Measurements from ENCODE around the gene NOM1. TPM values are rescaled to one million over a fixed set of nuclear protein-coding genes. Genes with fewer than 3 reads are reported as not detected.
A peak's percentile ranks its signal among the peaks of the same experiment; 100 is the strongest.

The NOM1 gene
- total RNA-seq, 1 experiment from 2014 or later: 35.4 TPM

GRCh38 chr7:156903232-156903909 lies 46.1 kb upstream of the NOM1 start (continued):
- no peak for TF ChIP-seq CTCF (IDR thresholded peaks at IDR 0.05 in 2 of 3, conservative IDR thresholded peaks at IDR 0.05 in 1 of 3; ENCODE audit: borderline replicate concordance in 1 of 3, insufficient read depth in 1 of 3, low read depth in 2 of 3, low read length in 2 of 3)
- TF ChIP-seq ZNF274 (IDR thresholded peaks at IDR 0.05; ENCODE audit: low read depth, low read length): no peak
- TF ChIP-seq YY1 (IDR thresholded peaks at IDR 0.05; ENCODE audit: extremely low read depth, insufficient replicate concordance, low read depth, low read length): peak; percentile 74
- peak; percentile 94 for TF ChIP-seq SP1 (IDR thresholded peaks at IDR 0.05; ENCODE audit: low read depth)
- TF ChIP-seq ZBTB33 (IDR thresholded peaks at IDR 0.05; ENCODE audit: extremely low read depth, insufficient replicate concordance, low read length): peak; percentile 37
- peak; percentile 93 for TF ChIP-seq CBX3 (IDR thresholded peaks at IDR 0.05; ENCODE audit: low read depth)
- no peak for TF ChIP-seq RAD21 (IDR thresholded peaks at IDR 0.05; ENCODE audit: low read depth)
- no peak for TF ChIP-seq POLR2A (IDR thresholded peaks at IDR 0.05; ENCODE audit: borderline replicate concordance, extremely low read depth, insufficient read depth, insufficient read length)

- no peak for ATAC-seq
- Histone ChIP-seq H3K27me3 (ENCODE audit: insufficient read depth, low read length) (no peaks in the 10 kb centered on the region), H3K4me2 (ENCODE audit: low read length) (no peak overlapping the region), H3K9ac (ENCODE audit: low read length) (no peak overlapping the region), H3K27ac (ENCODE audit: low read depth, low read length) (no peak overlapping the region), H2AFZ (ENCODE audit: low read depth, low read length, poor library complexity, severe bottlenecking) (no peak overlapping the region), H3K4me1 (ENCODE audit: control insufficient read depth in 1 of 2, insufficient read depth in 2 of 2, low read length in 2 of 2) (peaks cover 17 to 46% of the 10 kb centered on the region in 2 experiments), H4K20me1 (ENCODE audit: insufficient read depth) (no peaks in the 10 kb centered on the region), H3K9me3 (ENCODE audit: control insufficient read depth in 1 of 2, insufficient read depth in 1 of 2, low read depth in 1 of 2, low read length in 2 of 2) (no peaks in the 10 kb centered on the region), H3K36me3 (ENCODE audit: control insufficient read depth in 1 of 2, insufficient read depth in 2 of 2, low read length in 2 of 2) (no peaks in the 10 kb centered on the region), H3K79me2 (ENCODE audit: insufficient read depth, low read length) (no peaks in the 10 kb centered on the region), H3K9me2 (ENCODE audit: insufficient read depth) (no peaks in the 10 kb centered on the region), H3K4me3 (replicated peaks in 1 of 2; ENCODE audit: low read depth in 1 of 2, low read length in 2 of 2) (no peak overlapping the region)
- no peak for DNase-seq (ENCODE audit: low read depth, low spot score)
- POLR2A ChIA-PET: interaction anchor here (1.4 kb wide), 1 partner anchor 13 kb away, joined by 3 read pairs; the partner anchor contains the start of gene LMBR1
- RAD21 ChIA-PET (ENCODE audit: low non-redundant PET in 1 of 2, low total read pairs in 2 of 2, uncharacterized antibody in 2 of 2, unreplicated experiment in 2 of 2): no interaction called here
- CTCF ChIA-PET: no interaction called here
- intact Hi-C loops (cut with micrococcal nuclease): loop anchor here (5.0 to 10.0 kb wide), 2 partner anchors 231 to 439 kb away; partner anchors contain the start of gene UBE3C
- BruUV-seq (replicated peaks): no TSS peak
- TF ChIP-seq JUND (IDR thresholded peaks at IDR 0.05) (no peak), TCF7L2 (IDR thresholded peaks at IDR 0.05; ENCODE audit: borderline replicate concordance, extremely low read depth, insufficient read depth, insufficient read length) (no peak), SIN3A (IDR thresholded peaks at IDR 0.05; ENCODE audit: low read depth) (no peak), REST (IDR thresholded peaks at IDR 0.05; ENCODE audit: low read depth) (no peak), ELF1 (IDR thresholded peaks at IDR 0.05; ENCODE audit: borderline replicate concordance, low read depth) (no peak), ZBTB33 (IDR thresholded peaks at IDR 0.05; ENCODE audit: extremely low read depth, insufficient replicate concordance, low read length) (no peak)
Observed at GRCh38 chr7:156906200-156906649, 43.3 kb upstream of the NOM1 start.

Measured in HCT116 (cell line).